ENCODE measurements around the gene LMBR1.
"Not testable (repeated sequence)": the region's sequence is repeated elsewhere in the genome, so short reads cannot be mapped to it uniquely, and the experiment has no call there.

The LMBR1 gene

GRCh38 chr7:156811706-156812105, 81.3 kb downstream of the LMBR1 start:
- no peak for TF ChIP-seq CTCF (IDR thresholded peaks at IDR 0.05)

GRCh38 chr7:156803656-156804055, 89.3 kb downstream of the LMBR1 start:
- H3K9me3 ChIP-seq; H3K27me3 ChIP-seq; intact Hi-C loops (cut with DNase I; ENCODE audit: low total_unique reads); H3K4me3 ChIP-seq; H3K4me1 ChIP-seq; H3K27ac ChIP-seq; DNase-seq: not testable (repeated sequence)
- peaks cover 4 to 15% (median 10%) of the 10 kb centered on the region in 3 donors for H3K36me3 ChIP-seq

More at GRCh38 chr7:156811706-156812105, 81.3 kb downstream of the LMBR1 start:
- no peak overlapping the region for H3K27ac ChIP-seq
- H3K36me3 ChIP-seq: peaks cover 0 to 7% (median 6%) of the 10 kb centered on the region in 3 donors
- H3K9me3 ChIP-seq: no peaks in the 10 kb centered on the region
- H3K4me3 ChIP-seq: no peak overlapping the region
- no peaks in the 10 kb centered on the region for H3K27me3 ChIP-seq
- H3K4me1 ChIP-seq: no peaks in the 10 kb centered on the region
- intact Hi-C loops (cut with DNase I; ENCODE audit: low total_unique reads): loop anchor here (10.0 kb wide), 1 partner anchor 1007 kb away; no protein-coding TSS in a partner anchor
- DNase-seq: no peak

DNA sequence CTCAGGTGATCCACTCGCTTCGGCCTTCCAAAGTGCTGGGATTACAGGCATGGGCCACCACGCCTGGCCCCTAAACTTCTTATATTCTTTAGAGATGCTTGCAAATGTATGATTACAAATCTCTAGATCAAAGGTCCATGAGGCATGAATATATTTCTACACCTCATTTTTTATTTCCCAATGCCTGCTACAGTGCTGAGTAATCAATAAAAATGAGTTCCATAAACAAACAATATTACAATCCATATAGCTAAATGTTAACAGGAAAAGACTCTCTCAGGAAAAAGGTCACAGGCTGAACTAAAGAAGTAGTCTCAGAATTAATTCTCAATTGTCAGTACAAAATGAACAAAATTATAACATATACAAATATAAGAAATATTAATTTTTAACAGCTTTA, 90.8 kb downstream of the LMBR1 start:
- no peak for TF ChIP-seq CTCF (IDR thresholded peaks at IDR 0.05)
- Histone ChIP-seq H3K4me1 (no peaks in the 10 kb centered on the region), H3K9me3 (no peaks in the 10 kb centered on the region), H3K27ac (no peak overlapping the region), H3K27me3 (no peaks in the 10 kb centered on the region), H3K4me3 (no peak overlapping the region), H3K36me3 (peaks cover 4 to 18% (median 10%) of the 10 kb centered on the region in 3 donors)
- no peak for DNase-seq
- intact Hi-C loops (cut with DNase I; ENCODE audit: low total_unique reads): no loop called here

DNA sequence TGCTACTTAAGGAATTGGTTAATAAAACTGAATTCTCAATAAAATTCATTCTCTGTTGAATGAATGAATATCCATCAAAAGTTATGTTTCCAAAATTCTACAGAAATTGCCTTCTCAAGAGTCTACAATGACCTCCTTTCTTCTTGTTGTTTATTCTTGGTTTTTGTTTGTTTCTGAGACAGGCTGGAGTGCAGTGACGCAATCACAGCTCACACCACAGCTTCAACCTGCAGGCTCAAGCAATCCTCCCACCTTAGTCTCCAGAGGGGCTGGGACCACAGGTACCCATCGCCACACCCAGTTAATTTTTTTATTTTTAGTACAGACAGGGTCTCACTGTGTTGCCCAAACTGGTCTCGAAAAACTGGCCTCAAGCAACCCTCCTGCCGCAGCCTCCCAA, 97.6 kb downstream of the LMBR1 start:
- Histone ChIP-seq H3K27ac (no peak overlapping the region), H3K4me3 (no peak overlapping the region), H3K9me3 (no peaks in the 10 kb centered on the region), H3K36me3 (peaks cover 0 to 21% (median 14%) of the 10 kb centered on the region in 3 donors), H3K27me3 (no peaks in the 10 kb centered on the region), H3K4me1 (no peaks in the 10 kb centered on the region)
- DNase-seq: no peak
- intact Hi-C loops (cut with DNase I; ENCODE audit: low total_unique reads): no loop called here
- no peak for TF ChIP-seq CTCF (IDR thresholded peaks at IDR 0.05)

DNA sequence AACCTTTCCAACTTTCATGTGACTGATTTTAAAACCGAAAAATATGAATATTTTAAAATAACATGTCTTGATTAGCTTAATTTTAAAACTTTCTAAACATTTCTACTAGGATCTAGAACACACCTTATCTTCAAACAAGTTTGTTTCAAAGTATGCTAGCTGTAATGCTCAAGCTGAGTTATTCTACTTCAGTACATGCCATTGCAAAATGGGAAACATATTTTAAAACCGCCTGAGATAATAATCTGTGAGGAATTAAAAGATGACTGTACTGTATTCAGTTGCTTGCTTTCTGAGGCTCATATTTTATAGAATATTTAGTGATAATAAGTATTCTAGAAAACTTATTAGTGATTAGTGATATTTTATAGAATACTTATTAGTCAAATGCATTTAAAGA, 99.6 kb downstream of the LMBR1 start:
- no peaks in the 10 kb centered on the region for H3K27me3 ChIP-seq
- H3K9me3 ChIP-seq: no peaks in the 10 kb centered on the region
- H3K4me3 ChIP-seq: no peak overlapping the region
- DNase-seq: no peak
- peaks cover 0 to 19% (median 14%) of the 10 kb centered on the region in 3 donors for H3K36me3 ChIP-seq
- H3K27ac ChIP-seq: no peak overlapping the region
- no peak for TF ChIP-seq CTCF (IDR thresholded peaks at IDR 0.05)
- intact Hi-C loops (cut with DNase I; ENCODE audit: low total_unique reads): no loop called here
- no peaks in the 10 kb centered on the region for H3K4me1 ChIP-seq

DNA sequence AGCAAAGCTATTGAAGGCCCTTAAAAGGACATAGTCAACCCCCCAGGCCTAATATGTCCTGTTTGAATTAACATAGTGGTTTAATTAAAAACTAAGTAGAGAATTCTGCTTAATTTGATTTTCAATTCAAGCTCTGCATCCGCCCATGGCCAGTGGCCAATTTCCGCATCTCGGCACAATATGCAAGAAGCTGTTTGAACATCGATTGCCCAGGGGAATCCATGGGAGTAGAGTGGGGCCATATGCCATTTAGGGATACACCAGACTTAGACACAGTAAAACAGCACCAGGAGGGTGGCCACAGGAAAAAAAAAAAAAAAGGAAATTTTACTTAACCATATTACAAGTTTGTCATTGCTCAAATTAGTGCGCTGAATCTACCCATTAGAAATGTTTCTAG, 100.4 kb downstream of the LMBR1 start:
- H3K36me3 ChIP-seq: peaks cover 0 to 18% (median 14%) of the 10 kb centered on the region in 3 donors
- intact Hi-C loops (cut with DNase I; ENCODE audit: low total_unique reads): no loop called here
- no peak for TF ChIP-seq CTCF (IDR thresholded peaks at IDR 0.05)
- no peak for DNase-seq
- H3K4me1 ChIP-seq: no peaks in the 10 kb centered on the region
- no peaks in the 10 kb centered on the region for H3K27me3 ChIP-seq
- no peak overlapping the region for H3K4me3 ChIP-seq
- H3K9me3 ChIP-seq: no peaks in the 10 kb centered on the region
- no peak overlapping the region for H3K27ac ChIP-seq
